Gastrocnemius medialis (tissue), 4 donors: ENCODE measurements around the gene POC5. TPM values are rescaled to one million over a fixed set of nuclear protein-coding genes. Genes with fewer than 3 reads are reported as not detected.

Experiments
- ATAC-seq, 2 donors: fragments of 150-250 bp; one replicate each; pipeline ENCODE4 v1.9.1; 2016
- DNase-seq, 2 donors: peaks; one replicate each; pipeline ENCODE4 v3.0.0-alpha.2; 2019
- H3K27ac ChIP-seq, 4 donors: fragments of 200-600 bp; sonication (generic); 1 replicate in 1 of 4; 2 replicates in 3 of 4; pipeline ENCODE4 v1.5.1; 2016 to 2018; ENCODE audit warnings: mild to moderate bottlenecking in 2 of 4, moderate library complexity in 1 of 4
- H3K27me3 ChIP-seq, 3 donors: fragments of 200-600 bp; sonication (generic) in 2 of 3; 1 replicate in 1 of 3; 2 replicates in 2 of 3; pipeline versions ENCODE4 v1.5.1 to v1.6.0; 2016 to 2019; ENCODE audit warnings: mild to moderate bottlenecking in 1 of 3, moderate library complexity in 1 of 3
- H3K36me3 ChIP-seq, 2 donors: fragments of 200-600 bp; sonication (generic) in 1 of 2; one replicate each; pipeline ENCODE4 v1.5.1; 2017 to 2018
- H3K4me1 ChIP-seq, 2 donors: fragments of 200-600 bp; sonication (generic) in 1 of 2; one replicate each; pipeline ENCODE4 v1.5.1; 2016 to 2017; ENCODE audit warnings: mild to moderate bottlenecking in 2 of 2
- H3K4me3 ChIP-seq, 4 donors: fragments of 200-600 bp; sonication (generic) in 3 of 4; 1 replicate in 1 of 4; 2 replicates in 3 of 4; pipeline ENCODE4 v1.5.1; 2016 to 2019; ENCODE audit warnings: mild to moderate bottlenecking in 2 of 4
- H3K9me3 ChIP-seq, 3 donors: fragments of 200-600 bp; sonication (generic) in 2 of 3; 1 replicate in 1 of 3; 2 replicates in 2 of 3; pipeline ENCODE4 v1.5.1; 2016 to 2019
- CTCF ChIP-seq, 5 experiments: fragments of 450-650 bp in 3 of 5; fragments of 200-600 bp in 2 of 5; sonication (generic) in 2 of 5; IDR thresholded peaks in 4 of 5; conservative IDR thresholded peaks in 1 of 5; 1 replicate in 4 of 5; 2 replicates in 1 of 5; pipeline ENCODE4 v1.5.1; 2016 to 2019; ENCODE audit warnings: antibody characterized with exemption in 5 of 5, mild to moderate bottlenecking in 3 of 5, moderate library complexity in 3 of 5
- POLR2A ChIP-seq, 2 donors: fragments of 450-650 bp; IDR thresholded peaks; one replicate each; pipeline ENCODE4 v1.6.1; 2017; ENCODE audit warnings: antibody characterized with exemption in 2 of 2, mild to moderate bottlenecking in 2 of 2, moderate library complexity in 2 of 2
- in situ Hi-C, 4 donors: fragments of 200-750 bp; cut with MboI; loops; one replicate each; pipeline versions ENCODE4 v1.15.0 to v1.8.0; 2017; ENCODE audit warnings: low sequenced_read_pairs in 4 of 4
- intact Hi-C: fragments of 100-400 bp; cut with DNase I; formaldehyde crosslinking; loops from one replicate; pipeline ENCODE4 v1.15.1; 2023; ENCODE audit warnings: low total_unique reads
- total RNA-seq, 4 donors: library from RNA; depleted of rRNA; stranded (reverse); fragments of >200 nt; gene quantifications; one replicate each; pipeline versions ENCODE4 v1.1.0 to v1.2.3, GENCODE V29; 2016

Gene POC5
- total RNA-seq, 4 donors from 2014 or later, result 4.1 to 7.3 (median 5.4) TPM

- in situ Hi-C loops (no loop called here), intact Hi-C loops (no loop called here)
- TF ChIP-seq CTCF (IDR thresholded peaks at IDR 0.05 in 4 of 5, conservative IDR thresholded peaks at IDR 0.05 in 1 of 5), result no peak
- no peak for TF ChIP-seq POLR2A (IDR thresholded peaks at IDR 0.05)
- Histone ChIP-seq H3K36me3 (no peaks in the 10 kb centered on the region), H3K4me3 (no peak overlapping the region), H3K27me3 (no peaks in the 10 kb centered on the region), H3K27ac (no peak overlapping the region), H3K9me3 (no peaks in the 10 kb centered on the region), H3K4me1 (no peaks in the 10 kb centered on the region)
- ATAC-seq (no peak), DNase-seq (no peak)
These were observed 86.4 kb downstream of the POC5 start for GRCh38 chr5:75630875-75631274.

DNA sequence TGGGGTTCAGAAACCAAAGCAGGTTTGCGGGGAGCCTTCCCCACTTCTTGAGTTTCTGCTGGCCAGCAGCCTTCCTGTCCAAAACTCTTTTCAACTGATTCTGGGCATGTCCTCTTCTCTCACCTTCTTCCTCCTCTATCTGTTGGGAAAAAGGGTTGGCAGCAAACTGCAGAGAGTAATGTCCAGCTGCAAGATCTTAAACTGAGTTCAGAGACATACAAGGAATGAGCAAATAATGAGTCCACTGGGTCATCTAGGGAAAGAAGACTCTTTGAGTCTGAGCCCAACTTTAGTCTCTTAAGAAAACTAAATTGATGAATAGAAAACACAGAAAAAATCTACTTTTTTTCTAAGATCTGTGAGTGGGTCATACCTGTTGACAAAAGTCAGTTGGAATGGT, 89.4 kb downstream of the POC5 start:
- Histone ChIP-seq H3K4me3 (no peak overlapping the region), H3K4me1 (no peaks in the 10 kb centered on the region), H3K9me3 (no peaks in the 10 kb centered on the region), H3K36me3 (no peaks in the 10 kb centered on the region), H3K27me3 (no peaks in the 10 kb centered on the region), H3K27ac (no peak overlapping the region)
- ATAC-seq (no peak), DNase-seq (no peak)
- in situ Hi-C loops (no loop called here), intact Hi-C loops (no loop called here)
- TF ChIP-seq CTCF (IDR thresholded peaks at IDR 0.05 in 4 of 5, conservative IDR thresholded peaks at IDR 0.05 in 1 of 5) (no peak), POLR2A (IDR thresholded peaks at IDR 0.05) (no peak)

GRCh38 chr5:75626959-75627358, 90.3 kb downstream of the POC5 start:
- TF ChIP-seq POLR2A (IDR thresholded peaks at IDR 0.05), result no peak
- ATAC-seq (no peak), DNase-seq (no peak)
- Histone ChIP-seq H3K27me3 (no peaks in the 10 kb centered on the region), H3K4me3 (no peak overlapping the region), H3K36me3 (no peaks in the 10 kb centered on the region), H3K9me3 (no peaks in the 10 kb centered on the region), H3K4me1 (no peaks in the 10 kb centered on the region), H3K27ac (no peak overlapping the region)
- intact Hi-C loops (no loop called here), in situ Hi-C loops (no loop called here)

Other genes starting within 250 kb of the POC5 start
- gene CERT1, start 205.8 kb downstream of the POC5 start, total RNA-seq, result 10 to 100 TPM; 30.8 to 50.6 (median 41.9) TPM
- gene POLK, start 205.5 kb downstream of the POC5 start, total RNA-seq, result 10 to 100 TPM; 23.9 to 35.8 (median 27.8) TPM
- 1 to 10 TPM in 1 of 4 donors, not detected in 3; 1.1 TPM for gene ANKDD1B, start 106.0 kb downstream of the POC5 start, total RNA-seq